Left renal pelvis (tissue), 4 donors: ENCODE measurements around the gene SYPL2. TPM values are rescaled to one million over a fixed set of nuclear protein-coding genes. Genes with fewer than 3 reads are reported as not detected.

ENCODE experiments used
- DNase-seq, 4 donors: peaks; one replicate each; pipeline ENCODE4 v3.0.0-alpha.2; 2013; ENCODE audit warnings: low read depth in 4 of 4, low spot score in 3 of 4
- polyA plus RNA-seq, 4 donors: library from polyadenylated mRNA; unstranded; fragments of 120-200 nt; gene quantifications; one replicate each; pipeline ENCODE4 v1.2.1, GENCODE V29; 2013; ENCODE audit not compliant: insufficient read length in 4 of 4

Gene SYPL2
- polyA plus RNA-seq, 4 donors = 5.3 to 16.4 (median 11.7) TPM

- DNase-seq = no peak
Observed at GRCh38 chr1:109509176-109510134, 43.1 kb downstream of the SYPL2 start, which contains the start of gene AMIGO1. Gene AMIGO1, minus strand, starts transcription at chr1:109509727. Its CDS starts 815 bp downstream, at chr1:109508912.

DNA sequence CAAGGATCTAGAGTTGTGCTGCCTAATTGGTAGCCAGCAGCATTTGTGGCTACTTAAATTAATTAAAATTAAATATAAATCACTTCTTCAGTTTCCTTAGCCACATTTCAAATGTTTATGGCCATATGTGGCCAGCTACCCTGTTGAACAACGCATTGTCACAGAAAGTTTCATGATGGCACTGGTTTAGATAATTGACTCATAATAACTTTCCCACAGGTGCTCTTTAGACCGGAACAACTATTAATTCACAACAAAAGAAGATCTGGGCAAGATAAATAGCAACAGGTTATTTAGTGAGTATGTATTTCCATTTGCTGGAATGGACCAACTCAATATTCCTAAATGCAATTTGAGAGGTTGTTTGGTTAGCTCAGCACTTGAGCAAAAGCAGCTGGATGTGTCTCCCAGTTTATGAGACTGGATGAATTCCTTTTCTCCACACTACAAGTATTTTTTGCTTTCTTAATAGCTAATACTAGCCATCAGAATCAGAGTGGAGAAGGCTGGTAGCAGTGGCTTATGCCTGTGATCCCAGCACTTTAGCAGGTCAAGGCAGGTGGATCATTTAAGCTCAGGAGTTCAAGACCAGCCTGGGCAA is 46.9 kb downstream of the SYPL2 start:
- no peak for DNase-seq

- no peak for DNase-seq
Observed at GRCh38 chr1:109514846-109515245, 48.5 kb downstream of the SYPL2 start.

DNA sequence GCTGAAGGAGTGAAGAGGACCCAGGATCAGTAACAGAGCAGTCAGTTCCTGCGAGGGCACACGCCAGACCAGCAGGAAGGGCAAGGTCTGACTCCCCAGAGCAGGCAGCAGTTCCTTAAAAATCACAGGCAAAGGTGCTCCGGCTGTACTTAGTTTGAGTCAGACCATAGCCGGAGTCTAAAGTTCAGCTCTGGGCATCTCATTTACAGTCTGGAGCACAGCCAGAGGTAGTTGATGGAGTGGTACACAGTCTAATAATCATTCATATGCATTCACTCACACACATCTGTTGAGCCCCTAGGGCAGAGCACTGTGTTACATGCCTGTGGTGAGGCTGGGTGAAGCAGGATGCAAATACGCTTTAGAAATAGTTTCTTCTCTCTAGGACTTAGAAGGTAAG is 50.5 kb downstream of the SYPL2 start:
- DNase-seq = no peak

- DNase-seq = no peak
Observed at GRCh38 chr1:109517337-109517736, 51.0 kb downstream of the SYPL2 start.

DNA sequence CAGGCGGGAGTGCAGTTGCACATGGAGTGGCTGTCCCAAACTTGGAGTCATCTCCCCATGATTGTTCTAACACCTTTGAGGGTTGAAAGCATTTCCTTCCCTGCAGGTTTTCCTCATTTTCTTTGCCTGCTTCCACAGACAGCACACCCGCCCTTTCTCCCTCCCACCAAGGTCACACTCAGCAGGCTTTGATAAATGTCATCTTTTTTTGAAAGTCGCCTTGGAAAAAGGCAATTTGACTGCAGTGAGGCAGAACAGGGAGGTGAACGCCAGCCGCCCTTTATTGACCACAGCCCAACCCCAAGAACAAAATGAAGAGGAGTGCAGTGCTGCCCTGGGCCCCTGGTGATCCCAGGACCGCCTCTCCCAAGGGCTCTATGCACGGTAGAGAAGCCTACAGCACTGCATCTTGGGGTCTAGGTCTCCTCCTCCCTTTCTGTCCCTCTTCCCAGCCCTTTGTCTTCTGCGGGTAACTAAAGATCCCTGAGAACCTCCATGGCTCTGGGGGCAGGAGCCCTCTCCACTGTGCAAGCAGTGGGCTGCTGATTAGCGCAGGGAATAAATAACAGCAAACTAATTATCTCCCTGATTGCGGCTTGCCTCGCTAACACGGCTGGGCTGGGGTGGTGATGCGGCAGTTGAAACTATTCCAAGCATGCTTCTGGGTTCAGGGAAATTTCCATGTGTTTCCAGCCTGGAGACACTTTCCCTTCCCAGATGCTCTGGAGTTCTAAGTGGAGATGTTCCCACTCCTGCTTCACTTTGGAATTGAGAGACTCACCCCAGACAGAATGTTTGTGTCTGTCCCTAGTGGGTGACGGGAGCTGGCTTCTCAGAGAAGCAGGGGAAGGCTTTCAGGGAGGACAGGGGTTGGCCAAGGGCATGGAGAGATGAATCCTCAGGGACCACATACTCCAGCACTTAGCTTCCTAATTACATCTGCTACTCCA is 54.9 kb downstream of the SYPL2 start:
- no peak for DNase-seq

GRCh38 chr1:109522026-109522425 is 55.7 kb downstream of the SYPL2 start:
- DNase-seq = no peak

DNA sequence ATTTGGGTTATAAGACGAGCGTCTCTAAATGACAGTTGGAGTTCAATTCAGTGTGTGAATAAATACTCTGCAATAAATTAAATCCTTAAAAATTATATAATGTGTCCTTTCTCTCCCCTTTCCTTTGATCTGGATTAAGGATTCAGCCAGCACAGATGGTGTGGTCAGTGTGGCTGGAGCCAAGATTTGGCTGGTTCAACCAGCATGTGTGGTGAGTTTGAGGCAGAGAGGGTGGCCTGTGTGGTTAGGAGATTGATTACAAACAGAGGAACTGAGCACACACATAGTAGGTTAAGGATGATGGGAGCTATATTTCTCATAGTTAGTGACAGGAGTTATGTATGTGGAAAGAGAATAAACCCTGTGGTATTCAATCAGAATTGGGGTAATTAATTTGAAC is 57.4 kb downstream of the SYPL2 start:
- no peak for DNase-seq

DNA sequence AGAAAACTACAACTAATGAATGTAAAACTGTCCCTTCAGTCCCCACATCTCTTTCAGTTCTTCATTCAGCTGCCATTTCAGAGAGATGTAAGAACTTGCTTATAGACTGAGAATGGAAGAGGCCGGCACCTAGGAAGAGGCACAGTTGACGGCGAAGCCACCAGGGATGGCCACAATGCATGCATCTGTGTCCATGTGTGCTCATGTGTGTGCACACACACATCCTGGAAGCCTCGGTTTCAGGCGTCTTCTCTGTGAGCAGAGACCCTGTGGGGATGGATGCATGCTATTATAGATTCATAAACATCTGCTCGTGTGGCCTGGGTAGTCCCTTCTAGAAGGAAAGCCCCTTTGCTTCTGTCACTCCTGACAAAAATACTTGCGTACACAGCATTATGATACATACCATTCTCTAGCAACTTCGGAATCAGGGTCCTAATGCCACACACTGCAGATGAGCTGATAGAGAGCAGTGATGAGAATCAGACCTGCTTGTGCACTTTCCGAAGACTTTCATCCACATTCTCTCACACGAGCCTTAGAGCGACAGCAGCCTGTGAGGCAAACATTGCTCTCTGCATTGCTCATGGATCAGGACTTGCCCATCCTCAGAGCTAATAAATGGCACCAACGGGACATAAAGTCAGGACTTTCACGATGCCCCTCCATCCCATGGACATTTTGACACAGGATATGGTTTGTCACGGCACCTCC is 60.9 kb downstream of the SYPL2 start:
- no peak for DNase-seq

DNA sequence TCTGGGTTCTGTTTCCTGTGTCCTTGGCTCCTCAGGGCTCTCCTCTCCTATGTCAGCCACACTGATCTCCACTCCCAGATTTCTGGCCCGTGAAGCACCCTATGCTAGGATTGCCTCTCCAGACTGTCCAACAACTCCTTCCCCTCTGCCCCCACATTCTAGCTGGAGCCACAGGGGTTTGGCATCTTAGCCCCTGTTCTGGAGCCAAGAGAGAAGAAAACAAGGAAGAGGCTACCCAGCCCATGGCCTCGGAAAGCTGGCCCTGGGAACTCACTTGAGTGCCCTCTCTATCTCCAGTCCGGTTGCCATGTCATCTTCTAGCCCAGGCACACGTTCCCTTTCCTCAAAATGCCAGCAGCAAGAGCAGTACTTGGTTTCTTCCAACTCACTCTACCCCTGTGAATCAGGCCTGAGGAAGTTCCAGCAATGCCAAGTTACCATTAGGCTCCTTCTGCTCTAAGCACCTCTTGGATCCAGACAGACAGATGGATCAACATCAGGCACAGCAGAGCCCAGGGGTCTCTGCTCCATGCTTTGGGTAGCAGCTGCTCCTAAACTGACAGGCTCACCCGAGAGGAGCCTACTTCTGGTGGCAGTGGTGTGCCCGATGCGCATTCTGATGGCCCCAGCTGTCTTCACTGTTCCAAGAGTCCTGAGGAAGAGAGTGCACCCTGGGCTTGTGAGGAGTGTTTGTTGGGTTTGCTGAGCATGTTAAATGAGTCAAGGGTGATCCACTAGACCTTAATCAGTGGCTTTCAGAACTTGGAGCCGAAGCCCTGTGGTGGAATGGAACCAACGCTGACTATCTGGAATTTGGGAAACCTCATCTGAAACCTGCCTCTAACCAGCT is 61.7 kb downstream of the SYPL2 start:
- DNase-seq = no peak

- DNase-seq = no peak
Observed at GRCh38 chr1:109528712-109529111, 62.4 kb downstream of the SYPL2 start.

DNA sequence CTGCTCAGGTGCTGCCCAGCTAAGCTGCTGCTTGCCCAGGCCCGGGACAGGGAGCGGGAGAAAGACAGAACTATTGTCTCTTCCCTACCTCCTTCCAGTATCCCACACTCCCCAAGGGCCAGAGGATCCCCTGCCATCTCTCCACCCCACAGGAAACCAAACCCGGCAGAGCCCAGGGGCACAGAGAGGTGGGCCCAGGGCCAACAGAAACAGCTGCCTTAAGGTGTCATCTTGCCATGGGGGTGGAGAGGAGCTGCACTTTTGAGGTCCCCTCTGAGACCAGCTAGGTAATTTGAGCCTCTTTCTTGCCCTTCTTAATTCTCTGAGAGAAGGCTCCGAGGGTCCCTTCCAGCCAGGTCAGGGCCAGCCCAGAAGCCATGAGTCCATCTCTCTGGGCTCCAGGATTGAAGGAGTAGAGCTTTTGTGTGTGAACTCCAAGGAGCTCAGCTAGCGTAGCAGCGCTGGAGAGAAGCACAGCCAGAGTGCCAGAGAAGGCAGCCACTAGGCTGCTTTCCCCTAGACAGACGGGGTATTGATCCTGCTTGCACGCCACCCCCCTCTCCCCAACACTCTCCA is 63.6 kb downstream of the SYPL2 start:
- no peak for DNase-seq

GRCh38 chr1:109530457-109531087 is 64.2 kb downstream of the SYPL2 start:
- no peak for DNase-seq

- no peak for DNase-seq
Observed at GRCh38 chr1:109531380-109531779, 65.0 kb downstream of the SYPL2 start.
